K562 (cell line): ENCODE results near the gene CENPO. TPM values are rescaled to one million over a fixed set of nuclear protein-coding genes. Genes with fewer than 3 reads are reported as not detected.

Experiments
- ATAC-seq: fragments of 200-7000 bp; cut with Tn5 transposase; 3 replicates; pipeline ENCODE4 v1.9.1; 2020; ENCODE audit warnings: moderate library complexity
- BruUV-seq: library from RNA; stranded (reverse); fragments of 400-500 nt; replicated peaks from 2 replicates; lab custom pipeline; 2021; lab: Mats Ljungman, UMichigan
- CTCF ChIA-PET: fragments of 300-600 bp; formaldehyde crosslinking; extraction: SDS; loops from one replicate; lab custom pipeline; 2021; ENCODE audit warnings: low intra/inter-chr PET ratio; lab: Yijun Ruan, JAX
- POLR2A ChIA-PET: fragments of 300-600, 350-650 bp; sonication (Branson Sonifier 250); formaldehyde crosslinking; extraction: SDS; loops from one replicate; lab custom pipeline; 2021; ENCODE audit warnings: antibody characterized with exemption, inconsistent platforms; lab: Yijun Ruan, JAX
- DNase-seq, 4 experiments: peaks; one replicate each; pipeline versions ENCODE4 v3.0.0 to v3.0.0-alpha.2; 2011 to 2018; ENCODE audit warnings: low spot score in 3 of 4, mixed read lengths in 3 of 4; ENCODE audit errors: extremely low read depth in 1 of 4
- FAIRE-seq: peaks from 2 replicates; lab custom pipeline; 2011; peaks lifted over from hg19 to GRCh38; lab: Jason Lieb, UNC
- H2AFZ ChIP-seq: 2 replicates; pipeline ENCODE4 v1.6.0; 2011; ENCODE audit warnings: low read depth, low read length, control low read depth, inconsistent platforms
- H3K27ac ChIP-seq: fragments of 200-600 bp; 3 replicates; pipeline ENCODE4 v1.8.0; 2011; ENCODE audit warnings: low read depth, mild to moderate bottlenecking, control low read depth, inconsistent platforms, low read length, moderate library complexity, mixed read lengths; ENCODE audit errors: extremely low read depth
- H3K27me3 ChIP-seq, 2 experiments: fragments of 300-600 bp in 1 of 2; 2 replicates in 1 of 2; 3 replicates in 1 of 2; pipeline versions ENCODE4 v1.6.0 to v1.8.0; 2011; ENCODE audit warnings: inconsistent platforms in 2 of 2, low read length in 2 of 2, mild to moderate bottlenecking in 1 of 2, mixed read lengths in 1 of 2, moderate library complexity in 1 of 2; ENCODE audit not compliant: control insufficient read depth in 2 of 2, insufficient read depth in 2 of 2
- H3K36me3 ChIP-seq: fragments of 300-600 bp; 3 replicates; pipeline ENCODE4 v1.8.0; 2011; ENCODE audit warnings: mild to moderate bottlenecking, low read length, inconsistent platforms; ENCODE audit not compliant: control insufficient read depth, insufficient read depth
- H3K4me1 ChIP-seq, 2 experiments: fragments of 200-600 bp in 1 of 2; replicated peaks in 1 of 2; 2 replicates in 1 of 2; 3 replicates in 1 of 2; pipeline versions ENCODE4 v1.5.1 to v1.8.0; 2011; ENCODE audit warnings: inconsistent platforms in 2 of 2, low read length in 2 of 2, mild to moderate bottlenecking in 1 of 2, mixed read lengths in 1 of 2, moderate library complexity in 1 of 2; ENCODE audit not compliant: control insufficient read depth in 2 of 2, insufficient read depth in 2 of 2
- H3K4me2 ChIP-seq: 2 replicates; pipeline ENCODE4 v1.6.1; 2011; ENCODE audit warnings: low read length, control low read depth, inconsistent platforms, mixed read lengths; ENCODE audit not compliant: insufficient read depth
- H3K4me3 ChIP-seq: fragments of 200-600 bp; sonication (generic), shearing (Covaris generic); 2 replicates; pipeline ENCODE4 v1.5.1; 2016; ENCODE audit warnings: control low read depth, inconsistent platforms
- H3K79me2 ChIP-seq: fragments of 200-600 bp; 3 replicates; pipeline ENCODE4 v1.8.0; 2011; ENCODE audit warnings: low read length, inconsistent platforms; ENCODE audit not compliant: control insufficient read depth, insufficient read depth
- H3K9ac ChIP-seq, 2 experiments: 2 replicates each; pipeline versions ENCODE4 v1.6.0 to v1.6.1; 2011; ENCODE audit warnings: low read depth in 2 of 2, low read length in 2 of 2, control low read depth in 1 of 2, inconsistent platforms in 1 of 2, mild to moderate bottlenecking in 1 of 2, mixed read lengths in 1 of 2; ENCODE audit not compliant: insufficient read depth in 1 of 2
- H3K9me1 ChIP-seq: one replicate; pipeline ENCODE4 v1.6.0; 2011; ENCODE audit warnings: inconsistent platforms, mild to moderate bottlenecking, low read length, moderate library complexity; ENCODE audit not compliant: control insufficient read depth, insufficient read depth
- H3K9me3 ChIP-seq: replicated peaks from 2 replicates; pipeline ENCODE4 v1.5.1; 2011; ENCODE audit warnings: low read depth, low read length, inconsistent platforms; ENCODE audit not compliant: control insufficient read depth, insufficient read depth
- H4K20me1 ChIP-seq: replicated peaks from 2 replicates; pipeline ENCODE4 v1.6.1; 2011; ENCODE audit warnings: low read length, inconsistent platforms, mixed read lengths; ENCODE audit not compliant: control insufficient read depth, insufficient read depth
- AFF1 ChIP-seq, 2 experiments: fragments of 450-650 bp; IDR thresholded peaks; 2 replicates each; pipeline ENCODE4 v1.6.1; 2018; ENCODE audit warnings: mild to moderate bottlenecking in 2 of 2, low read depth in 1 of 2; ENCODE audit not compliant: partially characterized antibody in 2 of 2
- CBX1 ChIP-seq: sonication (generic); IDR thresholded peaks from 2 replicates; pipeline ENCODE4 v1.6.1; 2016; ENCODE audit warnings: antibody characterized with exemption, low read depth, mild to moderate bottlenecking
- CBX8 ChIP-seq: fragments of 200-600 bp; sonication (generic); IDR thresholded peaks from 2 replicates; pipeline ENCODE4 v1.6.1; 2012; ENCODE audit warnings: borderline replicate concordance, mixed run types, low read depth, mild to moderate bottlenecking, moderate library complexity, mixed read lengths, low read length, control low read depth, inconsistent platforms; ENCODE audit not compliant: poor library complexity, severe bottlenecking; ENCODE audit errors: extremely low read depth
- CEBPG ChIP-seq, 3 experiments: fragments of 200-800 bp in 1 of 3; sonication (Bioruptor generic) in 1 of 3; sonication (generic) in 1 of 3; formaldehyde crosslinking in 1 of 3; IDR thresholded peaks in 2 of 3; conservative IDR thresholded peaks in 1 of 3; 2 replicates each; pipeline versions ENCODE4 v1.6.1 to v1.8.0; 2016 to 2022; ENCODE audit warnings: missing compliant biosample characterization in 2 of 3, missing genetic modification characterization in 2 of 3, mild to moderate bottlenecking in 1 of 3, missing genetic modification reagents in 1 of 3
- E2F8 ChIP-seq: fragments of 450-650 bp; IDR thresholded peaks from 2 replicates; pipeline ENCODE4 v1.7.1; 2018; ENCODE audit warnings: mild to moderate bottlenecking, low read depth; ENCODE audit not compliant: partially characterized antibody
- PML ChIP-seq: IDR thresholded peaks from 2 replicates; pipeline ENCODE4 v1.6.1; 2012; ENCODE audit warnings: low read length, inconsistent platforms
- SMAD4 ChIP-seq: fragments of 250-450 bp; sonication (Bioruptor Pico); conservative IDR thresholded peaks from 2 replicates; pipeline ENCODE4 v1.8.0; 2021; ENCODE audit warnings: inconsistent platforms, mild to moderate bottlenecking, moderate library complexity
- SRSF1 ChIP-seq: fragments of 200-400 bp; formaldehyde crosslinking; IDR thresholded peaks from 2 replicates; pipeline ENCODE4 v1.6.1; 2017; ENCODE audit warnings: mild to moderate bottlenecking, low read depth, low read length, moderate library complexity
- USF2 ChIP-seq: sonication (generic); formaldehyde crosslinking; IDR thresholded peaks from 2 replicates; pipeline ENCODE4 v1.5.0; 2020; ENCODE audit warnings: missing genetic modification reagents
- ZSCAN29 ChIP-seq: fragments of 450-650 bp; IDR thresholded peaks from 2 replicates; pipeline ENCODE4 v1.6.1; 2017
- WGBS: fragments of 100-300 bp; shearing (Covaris generic); methylation state at CpG from one replicate; pipeline ENCODE4 v1.1.6; 2016; ENCODE audit warnings: low coverage, mixed read lengths; ENCODE audit not compliant: insufficient coverage; ENCODE audit errors: missing lambda C conversion rate; 5-methylcytosine and 5-hydroxymethylcytosine counted together
- in situ Hi-C: fragments of 300-500 bp; cut with MboI; formaldehyde crosslinking; loops from 4 replicates; pipeline ENCODE4 v1.15.0; 2018; ENCODE audit warnings: inconsistent platforms, mixed read lengths
- intact Hi-C: fragments of 100-400 bp; cut with micrococcal nuclease; formaldehyde crosslinking; loops from 2 replicates; pipeline ENCODE4 v1.14.2; 2022
- polyA plus RNA-seq, 8 experiments: library from polyadenylated mRNA; depleted of rRNA in 4 of 8; stranded (reverse) in 5 of 8; unstranded in 3 of 8; fragments of >200 nt; fragmentation: Nextera tagmentation in 2 of 8; fragmentation: Illumina TruSeq in 1 of 8; extraction: Ambion mirVana in 2 of 8; extraction: Trizol in 1 of 8; gene quantifications; 2 replicates each; pipeline versions ENCODE4 v1.2.1 to v1.2.3, GENCODE V29; 2011 to 2014; ENCODE audit warnings: inconsistent platforms in 1 of 8, missing spikeins in 1 of 8
- total RNA-seq, 7 experiments: library from RNA; depleted of rRNA in 6 of 7; stranded (reverse); fragments of >200 nt in 6 of 7; fragmentation: Illumina TruSeq in 2 of 7; extraction: Trizol in 2 of 7; gene quantifications; 2 replicates each; pipeline versions ENCODE4 v1.2.1 to v1.2.3, GENCODE V29; 2011 to 2021; ENCODE audit warnings: low replicate concordance in 1 of 7

CENPO gene
- total and polyA plus RNA-seq, 9 of the 15 experiments (the other 6 are each of a cell fraction or from before 2014, with no cell fraction given), result 30.6 to 59.4 (median 38.9) TPM

GRCh38 chr2:24815171-24815570 lies 21.9 kb downstream of the CENPO start:
- no peak overlapping the region for H3K4me3 ChIP-seq
- no peak for ATAC-seq
- no peak overlapping the region for H2AFZ ChIP-seq
- POLR2A ChIA-PET, result interaction anchor here (0.7 to 2.0 kb wide), 2 partner anchors 9 to 16 kb away, joined by 3 to 10 read pairs; no protein-coding TSS in a partner anchor
- no peak overlapping the region for H3K4me2 ChIP-seq
- H3K27me3 ChIP-seq, result no peaks in the 10 kb centered on the region
- no peaks in the 10 kb centered on the region for H4K20me1 ChIP-seq
- FAIRE-seq, result no peak
- BruUV-seq, result no TSS peak
- CTCF ChIA-PET, result no interaction called here
- WGBS, result 95% methylated on average over 4 of the region's 4 CpGs
- no peak overlapping the region for H3K27ac ChIP-seq
- no peak for DNase-seq
- in situ Hi-C loops (no loop called here), intact Hi-C loops (no loop called here)
- H3K9me1 ChIP-seq, result no peaks in the 10 kb centered on the region
- peaks cover 5 to 28% of the 10 kb centered on the region in 2 experiments; a peak in 4 of 5 replicates for H3K4me1 ChIP-seq
- H3K36me3 ChIP-seq, result peaks cover 75% of the 10 kb centered on the region
- H3K9ac ChIP-seq, result no peak overlapping the region
- H3K79me2 ChIP-seq, result peaks cover 35% of the 10 kb centered on the region
- no peaks in the 10 kb centered on the region for H3K9me3 ChIP-seq
- TF ChIP-seq USF2 (no peak), ZSCAN29 (no peak), CBX8 (no peak), PML (no peak), E2F8 (no peak), AFF1 (IDR thresholded peaks at IDR 0.05; ENCODE audit: low read depth in 1 of 2, partially characterized antibody in 2 of 2) (no peak), CBX1 (no peak), SMAD4 (CRISPR knock-in tag) (no peak), SRSF1 (no peak), CEBPG (CRISPR knock-in tag; IDR thresholded peaks at IDR 0.05) (no peak), CEBPG (tag; conservative IDR thresholded peaks at IDR 0.05 in 1 of 2, IDR thresholded peaks at IDR 0.05 in 1 of 2) (no peak)
